Measurements from ENCODE around the gene CCDC69. TPM values are rescaled to one million over a fixed set of nuclear protein-coding genes. Genes with fewer than 3 reads are reported as not detected.

CCDC69 gene
- total RNA-seq, 1 donor from 2014 or later, result 8.4 TPM

DNA sequence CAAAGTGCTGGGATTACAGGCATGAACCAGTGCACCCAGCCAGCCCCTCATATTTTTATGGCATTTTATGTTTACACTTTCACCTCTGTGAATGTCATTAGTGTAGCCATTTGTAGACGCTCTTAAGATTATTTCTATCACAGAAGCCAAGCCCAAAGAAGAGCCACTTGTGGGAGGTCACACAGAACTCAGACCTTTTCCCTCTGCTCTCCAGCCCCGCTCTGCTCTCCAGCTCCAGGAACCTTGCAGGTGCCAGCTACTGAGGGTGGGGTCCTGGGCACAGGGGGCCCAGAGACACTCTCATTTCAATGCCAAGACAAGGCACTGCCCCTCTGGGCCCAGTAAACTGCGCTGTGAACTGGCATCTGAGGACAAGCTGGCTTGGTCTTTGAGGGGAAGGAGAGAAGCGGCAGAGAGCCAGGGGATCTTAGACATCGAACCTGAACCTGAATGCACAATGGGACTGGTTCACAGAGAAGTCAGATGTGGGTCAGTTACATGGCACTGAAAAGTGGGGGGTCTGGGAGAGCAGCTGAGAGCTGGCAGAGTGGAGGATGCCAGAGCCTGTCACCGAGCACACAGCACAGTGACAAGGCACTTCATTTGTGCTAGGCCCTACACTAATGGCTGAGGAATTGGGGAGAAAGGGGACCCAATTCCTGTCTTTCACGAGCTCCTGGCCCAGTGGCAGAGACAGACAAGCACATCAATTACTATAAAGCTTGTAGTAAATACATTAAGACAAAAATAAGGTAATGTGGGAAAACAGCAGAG, 83.0 kb downstream of the CCDC69 start:
- ATAC-seq, result no peak

DNA sequence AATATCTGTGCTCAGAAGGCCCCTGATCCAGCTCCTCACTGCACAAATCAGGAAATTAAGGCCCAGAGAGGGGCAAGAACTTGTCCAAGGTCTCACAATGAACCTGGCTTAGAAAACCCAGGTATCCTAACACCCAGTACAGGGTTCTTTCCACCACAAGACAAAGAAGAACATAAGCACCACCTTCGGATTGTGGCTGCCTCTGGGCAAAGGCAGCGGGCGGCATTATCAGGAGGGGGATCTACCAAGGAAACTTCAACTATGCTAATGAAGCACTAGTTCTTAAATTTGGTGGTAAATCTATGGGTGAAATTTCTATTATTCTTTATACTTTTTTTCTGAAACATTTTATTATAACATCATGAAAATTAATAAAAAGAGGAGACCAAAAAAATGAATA, 84.2 kb downstream of the CCDC69 start:
- no peak for ATAC-seq

- ATAC-seq, result no peak
These were observed 84.9 kb downstream of the CCDC69 start for GRCh38 chr5:151139015-151139414.

GRCh38 chr5:151138114-151138513, 85.8 kb downstream of the CCDC69 start:
- ATAC-seq, result no peak

DNA sequence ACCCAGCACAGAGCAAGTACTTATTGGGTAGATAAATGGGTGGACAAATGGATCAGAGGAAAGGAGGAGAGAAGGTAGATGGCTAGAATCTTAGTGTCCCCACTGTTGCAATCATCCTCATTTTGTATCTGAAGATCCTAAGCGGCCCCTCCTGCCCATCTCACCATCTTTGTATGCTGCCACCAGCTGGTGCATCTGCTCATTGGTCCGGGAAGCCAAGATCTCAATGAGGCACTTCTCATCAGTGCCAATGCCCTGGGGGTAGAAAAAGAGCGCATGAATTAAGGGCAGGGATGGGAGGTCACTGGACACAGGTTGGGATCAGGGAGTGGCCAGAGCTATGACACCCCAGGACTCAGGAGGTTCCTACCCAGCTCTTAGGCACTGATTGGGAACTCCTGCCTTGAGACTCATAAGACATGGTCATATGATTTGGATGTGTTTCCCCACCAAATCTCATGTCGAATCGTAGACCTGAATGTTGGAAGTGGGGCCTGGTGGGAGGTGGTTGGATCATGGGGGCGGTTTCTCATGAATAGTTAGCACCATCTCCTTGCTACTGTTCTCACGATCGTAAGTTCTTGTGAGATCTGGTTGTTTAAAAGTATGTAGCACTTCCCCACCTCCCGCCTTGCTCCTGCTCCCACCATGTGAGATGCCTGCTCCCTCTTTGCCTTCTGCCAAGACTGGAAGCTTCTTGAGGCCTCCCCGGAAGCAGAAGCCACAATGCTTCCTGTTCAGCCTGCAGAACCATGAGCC, 86.6 kb downstream of the CCDC69 start:
- no peak for ATAC-seq

DNA sequence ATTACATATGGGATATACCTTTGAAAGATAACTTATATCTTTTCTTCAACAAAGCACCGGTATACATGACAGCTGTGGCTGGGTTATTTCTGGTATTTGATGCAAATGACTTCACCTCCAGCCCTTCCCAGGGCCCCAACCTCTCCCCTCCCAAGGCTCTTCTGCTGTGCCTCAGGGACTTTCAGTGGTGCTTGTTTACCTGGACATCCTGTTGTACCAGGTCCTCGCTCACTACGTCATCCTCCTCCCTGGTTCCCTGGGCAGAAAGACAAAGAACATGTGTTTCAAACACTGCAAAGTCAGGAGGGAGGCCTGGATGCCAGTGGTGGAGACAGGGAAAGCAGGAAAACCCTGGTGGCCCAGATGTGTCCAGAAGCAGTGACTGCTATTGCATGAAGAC, 89.7 kb downstream of the CCDC69 start:
- ATAC-seq, result peak; percentile 25

DNA sequence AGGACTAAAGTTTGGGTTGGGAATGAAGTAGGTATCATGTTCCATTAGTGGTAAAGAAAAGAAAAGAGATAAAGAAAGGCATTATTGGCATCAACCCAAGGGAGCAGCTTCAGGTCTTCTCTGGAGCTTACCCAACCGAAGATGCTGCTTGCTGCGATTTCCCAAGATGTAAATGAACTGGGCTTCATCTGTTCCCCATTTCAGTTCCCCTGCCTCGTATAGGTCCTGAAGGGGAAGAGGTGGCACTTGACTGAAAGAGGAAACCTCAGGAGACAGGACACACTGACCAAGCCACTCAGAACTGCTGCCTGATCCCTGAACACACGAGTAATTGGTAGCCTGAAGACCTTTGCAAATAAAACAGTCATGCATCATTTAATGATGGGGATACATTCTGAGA, 90.9 kb downstream of the CCDC69 start:
- peak; percentile 6 for ATAC-seq

Other genes with a start within 250 kb of the CCDC69 start
- gene GPX3, start 203.5 kb downstream of the CCDC69 start, total RNA-seq, result 125 TPM
- gene TNIP1, start 143.1 kb downstream of the CCDC69 start, total RNA-seq, result 71.5 TPM
- gene ANXA6, start 66.3 kb downstream of the CCDC69 start, total RNA-seq, result 10.8 TPM
- gene GM2A, start 29.1 kb upstream of the CCDC69 start, total RNA-seq, result 118 TPM
- gene SLC36A3, start 79.7 kb upstream of the CCDC69 start, total RNA-seq, result not detected
- not detected for gene SLC36A2, start 123.5 kb upstream of the CCDC69 start, total RNA-seq
- gene SLC36A1, start 223.5 kb upstream of the CCDC69 start, total RNA-seq, result 5.9 TPM

All from esophagus mucosa (tissue), 1 donor.